WTC11 (cell line): Measurements from ENCODE around the gene KCNG1. TPM values are rescaled to one million over a fixed set of nuclear protein-coding genes. Genes with fewer than 3 reads are reported as not detected.

Experiments used
- ATAC-seq: fragments of 200-7000 bp; cut with Tn5 transposase; 2 replicates; pipeline ENCODE4 v1.10.0; 2021; ENCODE audit warnings: mild to moderate bottlenecking, moderate library complexity
- CTCF ChIA-PET: fragments of 300-600 bp; sonication (Branson Sonifier 250); formaldehyde crosslinking; loops from one replicate; lab custom pipeline; 2021; ENCODE audit warnings: antibody characterized with exemption; lab: Charles Lee
- POLR2A ChIA-PET: fragments of 350-600 bp; sonication (Branson Sonifier 250); formaldehyde crosslinking; loops from one replicate; lab custom pipeline; 2021; ENCODE audit warnings: antibody characterized with exemption; lab: Charles Lee
- DNase-seq: peaks from one replicate; pipeline ENCODE4 v3.0.0; 2021; ENCODE audit warnings: low spot score
- H3K27ac Mint-ChIP-seq: 2 replicates; pipeline ENCODE4 v1.8.0; 2021; ENCODE audit warnings: mixed read lengths
- H3K27me3 Mint-ChIP-seq: 2 replicates; pipeline ENCODE4 v1.8.0; 2021; ENCODE audit warnings: low read depth, mild to moderate bottlenecking, moderate library complexity, mixed read lengths
- H3K36me3 Mint-ChIP-seq: 2 replicates; pipeline ENCODE4 v1.8.0; 2021; ENCODE audit warnings: mixed read lengths
- H3K4me1 Mint-ChIP-seq: 2 replicates; pipeline ENCODE4 v1.8.0; 2022; ENCODE audit warnings: mixed read lengths
- H3K4me3 Mint-ChIP-seq: 2 replicates; pipeline ENCODE4 v1.8.0; 2021; ENCODE audit warnings: mild to moderate bottlenecking, moderate library complexity, mixed read lengths
- H3K9me3 Mint-ChIP-seq: 2 replicates; pipeline ENCODE4 v1.8.0; 2021; ENCODE audit warnings: mixed read lengths
- CTCF ChIP-seq: fragments of 200-600 bp; IDR thresholded peaks from 2 replicates; pipeline ENCODE4 v1.8.0; 2022; ENCODE audit warnings: antibody characterized with exemption
- ESRRA ChIP-seq: sonication (generic); formaldehyde crosslinking; IDR thresholded peaks from 2 replicates; pipeline ENCODE4 v1.8.1; 2022; ENCODE audit warnings: mild to moderate bottlenecking, missing genetic modification reagents, borderline replicate concordance
- GABPB1 ChIP-seq: sonication (generic); formaldehyde crosslinking; IDR thresholded peaks from 2 replicates; pipeline ENCODE4 v1.8.1; 2023; ENCODE audit warnings: mild to moderate bottlenecking, missing genetic modification reagents
- HMGXB4 ChIP-seq: sonication (generic); formaldehyde crosslinking; IDR thresholded peaks from 2 replicates; pipeline ENCODE4 v1.8.1; 2023; ENCODE audit warnings: mild to moderate bottlenecking, moderate library complexity, missing genetic modification reagents
- MAX ChIP-seq: sonication (generic); formaldehyde crosslinking; IDR thresholded peaks from 2 replicates; pipeline ENCODE4 v1.8.0; 2022; ENCODE audit warnings: mild to moderate bottlenecking, missing genetic modification reagents
- SOX15 ChIP-seq: fragments of 250-450 bp; sonication (Bioruptor Pico); IDR thresholded peaks from 2 replicates; pipeline ENCODE4 v1.9.0; 2021; ENCODE audit warnings: mild to moderate bottlenecking
- SP1 ChIP-seq: sonication (generic); formaldehyde crosslinking; conservative IDR thresholded peaks from 2 replicates; pipeline ENCODE4 v1.8.1; 2022; ENCODE audit warnings: missing genetic modification reagents
- TEAD1 ChIP-seq: sonication (generic); formaldehyde crosslinking; IDR thresholded peaks from 2 replicates; pipeline ENCODE4 v1.8.0; 2022; ENCODE audit warnings: mild to moderate bottlenecking, missing genetic modification reagents
- TP53 ChIP-seq: sonication (generic); formaldehyde crosslinking; IDR thresholded peaks from 2 replicates; pipeline ENCODE4 v1.8.1; 2023; ENCODE audit warnings: mild to moderate bottlenecking, missing genetic modification reagents
- USF2 ChIP-seq: sonication (generic); formaldehyde crosslinking; IDR thresholded peaks from 2 replicates; pipeline ENCODE4 v1.8.1; 2023; ENCODE audit warnings: mild to moderate bottlenecking, missing genetic modification reagents, moderate library complexity
- ZNF396 ChIP-seq: fragments of 250-450 bp; sonication (Bioruptor Pico); IDR thresholded peaks from 2 replicates; pipeline ENCODE4 v1.8.0; 2021; ENCODE audit warnings: mild to moderate bottlenecking, moderate library complexity, borderline replicate concordance
- ZSCAN18 ChIP-seq: fragments of 250-450 bp; sonication (Bioruptor Pico); IDR thresholded peaks from 2 replicates; pipeline ENCODE4 v2.1.2; 2022; ENCODE audit warnings: mild to moderate bottlenecking, moderate library complexity
- total RNA-seq: library from RNA; stranded (reverse); gene quantifications from 3 replicates; pipeline ENCODE4 v1.2.3, GENCODE V29; 2021

KCNG1 gene
- total RNA-seq, 1 experiment from 2014 or later = 34.6 TPM

GRCh38 chr20:50982363-50982762, 40.5 kb downstream of the KCNG1 start (continued):
- TF ChIP-seq ZSCAN18 (CRISPR knock-in tag) (no peak), USF2 (CRISPR knock-in tag) (no peak)

- ATAC-seq (no peak), DNase-seq (no peak)
- ChIA-PET CTCF (interaction anchor here (0.7 to 5.5 kb wide), 42 partner anchors 10 to 642 kb away, joined by 3 to 67 read pairs (median 5); partner anchors contain the start of genes ADNP, BCAS4, DPM1 and MOCS3), POLR2A (no interaction called here)
- no peaks in the 10 kb centered on the region for H3K9me3 Mint-ChIP-seq
- H3K4me1 Mint-ChIP-seq = peaks cover 3% of the 10 kb centered on the region
- H3K27ac Mint-ChIP-seq = no peak overlapping the region
- peak; percentile 7; the same call in 1 of the 2 replicates for TF ChIP-seq CTCF
- TF ChIP-seq TP53 (CRISPR knock-in tag) = no peak
- peaks cover 5% of the 10 kb centered on the region; the same call in 1 of the 2 replicates for H3K27me3 Mint-ChIP-seq
- no peaks in the 10 kb centered on the region for H3K36me3 Mint-ChIP-seq
- no peak overlapping the region for H3K4me3 Mint-ChIP-seq
Measured at GRCh38 chr20:50981714-50982048, 41.2 kb downstream of the KCNG1 start.

GRCh38 chr20:50980851-50981713, 41.8 kb downstream of the KCNG1 start:
- peak; percentile 82 for TF ChIP-seq CTCF
- no peak for TF ChIP-seq ESRRA (CRISPR knock-in tag)
- no peak for TF ChIP-seq MAX (CRISPR knock-in tag)
- no peak for TF ChIP-seq ZNF396
- no peak for TF ChIP-seq GABPB1 (CRISPR knock-in tag)
- no peak for TF ChIP-seq TEAD1 (CRISPR knock-in tag)
- TF ChIP-seq SOX15 = no peak
- TF ChIP-seq HMGXB4 (CRISPR knock-in tag) = no peak
- no peak for TF ChIP-seq SP1 (CRISPR knock-in tag)
- ChIA-PET CTCF (interaction anchor here (0.7 to 5.5 kb wide), 42 partner anchors 9 to 643 kb away, joined by 3 to 67 read pairs (median 5); partner anchors contain the start of genes ADNP, BCAS4, DPM1 and MOCS3), POLR2A (no interaction called here)
- no peak overlapping the region for H3K27ac Mint-ChIP-seq
- no peaks in the 10 kb centered on the region for H3K36me3 Mint-ChIP-seq
- no peaks in the 10 kb centered on the region for H3K9me3 Mint-ChIP-seq
- 0 out of 2 replicates have a peak overlapping the region, but pooled peaks have one; percentile 29 for H3K4me3 Mint-ChIP-seq
- H3K27me3 Mint-ChIP-seq = peaks cover 5% of the 10 kb centered on the region; the same call in 1 of the 2 replicates
- peaks cover 3% of the 10 kb centered on the region for H3K4me1 Mint-ChIP-seq
- ATAC-seq (peak; percentile 75), DNase-seq (peak; percentile 74)
